Vagina (tissue), 2 donors: ENCODE data around the gene SDK2. TPM values are rescaled to one million over a fixed set of nuclear protein-coding genes. Genes with fewer than 3 reads are reported as not detected.

Experiments
- DNase-seq, 2 donors: peaks; one replicate each; pipeline ENCODE4 v3.0.0-alpha.2; 2017; ENCODE audit errors: extremely low spot score in 2 of 2
- H3K27ac ChIP-seq: fragments of 200-600 bp; sonication (generic); one replicate; pipeline ENCODE4 v1.5.1; 2019
- H3K27me3 ChIP-seq: fragments of 200-600 bp; sonication (generic); one replicate; pipeline ENCODE4 v1.5.1; 2019
- H3K36me3 ChIP-seq, 2 donors: fragments of 200-600 bp; sonication (generic); one replicate each; pipeline ENCODE4 v1.5.1; 2017 to 2019
- H3K4me1 ChIP-seq: fragments of 200-600 bp; sonication (generic); one replicate; pipeline ENCODE4 v1.5.1; 2019
- H3K4me3 ChIP-seq, 2 donors: fragments of 200-600 bp; sonication (generic); 1 replicate in 1 of 2; 2 replicates in 1 of 2; pipeline ENCODE4 v1.5.1; 2016 to 2019
- H3K9me3 ChIP-seq: fragments of 200-600 bp; sonication (generic); one replicate; pipeline ENCODE4 v1.5.1; 2019
- POLR2A ChIP-seq, 2 donors: fragments of 450-650 bp; IDR thresholded peaks; one replicate each; pipeline ENCODE4 v1.6.1; 2017; ENCODE audit warnings: antibody characterized with exemption in 2 of 2, mild to moderate bottlenecking in 2 of 2, moderate library complexity in 2 of 2
- POLR2AphosphoS5 ChIP-seq, 2 donors: sonication (generic); formaldehyde crosslinking; IDR thresholded peaks; one replicate each; pipeline ENCODE4 v1.9.0; 2017; ENCODE audit warnings: antibody characterized with exemption in 2 of 2, mild to moderate bottlenecking in 2 of 2, low read depth in 1 of 2; ENCODE audit not compliant: insufficient read depth in 1 of 2
- intact Hi-C: fragments of 100-400 bp; cut with DNase I; formaldehyde crosslinking; loops from one replicate; pipeline ENCODE4 v1.15.1; 2023
- total RNA-seq: library from RNA; depleted of rRNA; stranded (reverse); fragments of >200 nt; gene quantifications from one replicate; pipeline ENCODE4 v1.2.3, GENCODE V29; 2016
- TF ChIP-seq, protein P1 (sequence below), 3 experiments: fragments of 450-650 bp in 2 of 3; fragments of 200-600 bp in 1 of 3; sonication (generic) in 1 of 3; IDR thresholded peaks; one replicate each; pipeline ENCODE4 v1.5.1; 2017 to 2019; ENCODE audit warnings: antibody characterized with exemption in 3 of 3, mild to moderate bottlenecking in 2 of 3, moderate library complexity in 2 of 3

The SDK2 gene
- total RNA-seq, 1 donor from 2014 or later = 1.7 TPM

DNA sequence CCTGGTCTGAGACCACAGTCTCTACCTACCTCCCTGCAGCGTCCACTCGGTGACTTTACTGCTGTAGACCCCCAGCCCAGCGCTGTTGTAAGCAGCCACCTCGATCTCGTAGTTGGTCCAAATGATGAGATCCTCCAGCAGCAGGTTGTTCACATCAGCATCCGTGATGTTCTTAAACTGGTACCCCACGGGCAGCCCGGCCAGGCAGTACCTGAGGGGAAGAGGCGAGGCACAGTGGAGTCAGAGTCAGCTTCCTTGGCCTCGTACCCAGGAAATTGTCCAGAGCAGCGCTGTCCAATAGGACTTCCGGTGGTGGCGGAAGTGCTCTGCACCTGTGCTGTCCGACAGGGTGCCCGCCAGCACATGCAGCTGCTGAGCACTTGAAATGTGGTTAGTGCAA, 228.5 kb downstream of the SDK2 start:
- TF ChIP-seq POLR2A (IDR thresholded peaks at IDR 0.05) (no peak), POLR2AphosphoS5 (IDR thresholded peaks at IDR 0.05; ENCODE audit: insufficient read depth in 1 of 2, low read depth in 1 of 2) (no peak)
- TF ChIP-seq, protein P1, sequence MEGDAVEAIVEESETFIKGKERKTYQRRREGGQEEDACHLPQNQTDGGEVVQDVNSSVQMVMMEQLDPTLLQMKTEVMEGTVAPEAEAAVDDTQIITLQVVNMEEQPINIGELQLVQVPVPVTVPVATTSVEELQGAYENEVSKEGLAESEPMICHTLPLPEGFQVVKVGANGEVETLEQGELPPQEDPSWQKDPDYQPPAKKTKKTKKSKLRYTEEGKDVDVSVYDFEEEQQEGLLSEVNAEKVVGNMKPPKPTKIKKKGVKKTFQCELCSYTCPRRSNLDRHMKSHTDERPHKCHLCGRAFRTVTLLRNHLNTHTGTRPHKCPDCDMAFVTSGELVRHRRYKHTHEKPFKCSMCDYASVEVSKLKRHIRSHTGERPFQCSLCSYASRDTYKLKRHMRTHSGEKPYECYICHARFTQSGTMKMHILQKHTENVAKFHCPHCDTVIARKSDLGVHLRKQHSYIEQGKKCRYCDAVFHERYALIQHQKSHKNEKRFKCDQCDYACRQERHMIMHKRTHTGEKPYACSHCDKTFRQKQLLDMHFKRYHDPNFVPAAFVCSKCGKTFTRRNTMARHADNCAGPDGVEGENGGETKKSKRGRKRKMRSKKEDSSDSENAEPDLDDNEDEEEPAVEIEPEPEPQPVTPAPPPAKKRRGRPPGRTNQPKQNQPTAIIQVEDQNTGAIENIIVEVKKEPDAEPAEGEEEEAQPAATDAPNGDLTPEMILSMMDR (IDR thresholded peaks at IDR 0.05) = no peak
- no peaks in the 10 kb centered on the region for H3K27me3 ChIP-seq
- H3K4me1 ChIP-seq = no peaks in the 10 kb centered on the region
- H3K27ac ChIP-seq = no peak overlapping the region
- H3K4me3 ChIP-seq = no peak overlapping the region
- no peaks in the 10 kb centered on the region for H3K9me3 ChIP-seq
- intact Hi-C loops = no loop called here
- no peak for DNase-seq
- H3K36me3 ChIP-seq = no peaks in the 10 kb centered on the region

DNA sequence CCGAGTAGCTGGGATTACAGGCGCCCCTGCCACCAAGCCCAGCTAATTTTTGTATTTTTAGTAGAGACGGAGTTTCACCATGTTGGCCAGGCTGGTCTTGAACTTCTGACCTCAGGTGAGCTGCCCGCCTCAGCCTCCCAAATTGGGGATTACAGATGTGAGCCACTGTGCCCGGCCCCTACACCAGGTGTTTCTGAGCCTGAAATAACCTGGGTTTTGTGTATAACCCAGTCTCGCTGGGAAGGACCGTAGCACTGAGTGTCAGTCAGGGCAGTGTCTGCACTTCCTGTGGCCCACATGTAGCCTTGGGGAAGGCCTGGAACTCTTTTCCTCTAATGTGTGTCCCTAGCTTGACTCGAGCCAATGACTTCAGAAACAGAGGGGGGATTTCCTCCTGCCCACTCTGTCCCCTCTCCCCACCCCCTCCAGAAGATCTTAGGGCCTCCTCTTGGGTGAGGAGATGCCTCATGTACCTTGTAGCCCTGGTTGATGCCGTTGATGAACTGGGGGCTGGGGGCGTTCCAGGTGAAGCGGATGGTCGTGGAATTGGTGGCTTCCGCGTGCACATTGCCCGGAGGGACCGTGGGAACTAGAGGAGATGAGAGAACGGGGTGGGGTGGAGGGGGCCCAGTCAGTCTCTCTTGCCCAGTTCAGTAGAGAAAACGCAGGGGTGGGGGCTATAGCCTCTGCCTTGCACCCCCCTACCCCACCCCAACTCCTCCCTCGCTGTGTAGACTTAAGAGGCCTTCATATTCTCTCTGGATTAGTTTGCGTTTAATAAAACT, 229.9 kb downstream of the SDK2 start:
- no peaks in the 10 kb centered on the region for H3K36me3 ChIP-seq
- H3K27me3 ChIP-seq = no peaks in the 10 kb centered on the region
- no peak for TF ChIP-seq POLR2AphosphoS5 (IDR thresholded peaks at IDR 0.05; ENCODE audit: insufficient read depth in 1 of 2, low read depth in 1 of 2)
- no peaks in the 10 kb centered on the region for H3K4me1 ChIP-seq
- H3K9me3 ChIP-seq = no peaks in the 10 kb centered on the region
- no peak for DNase-seq
- H3K4me3 ChIP-seq = no peak overlapping the region
- intact Hi-C loops = no loop called here
- no peak overlapping the region for H3K27ac ChIP-seq

- no peaks in the 10 kb centered on the region for H3K4me1 ChIP-seq
- no peaks in the 10 kb centered on the region for H3K36me3 ChIP-seq
- no peak overlapping the region for H3K27ac ChIP-seq
- intact Hi-C loops = no loop called here
- TF ChIP-seq POLR2A (IDR thresholded peaks at IDR 0.05) = no peak
- TF ChIP-seq, protein P1 (IDR thresholded peaks at IDR 0.05) = no peak
- TF ChIP-seq POLR2AphosphoS5 (IDR thresholded peaks at IDR 0.05; ENCODE audit: insufficient read depth in 1 of 2, low read depth in 1 of 2) = no peak
- H3K9me3 ChIP-seq = no peaks in the 10 kb centered on the region
- no peak overlapping the region for H3K4me3 ChIP-seq
- DNase-seq = no peak
- no peaks in the 10 kb centered on the region for H3K27me3 ChIP-seq
These were observed 231.3 kb downstream of the SDK2 start for GRCh38 chr17:73412914-73413313.

- intact Hi-C loops = no loop called here
- DNase-seq = no peak
- no peak for TF ChIP-seq POLR2A (IDR thresholded peaks at IDR 0.05)
- TF ChIP-seq, protein P1 (IDR thresholded peaks at IDR 0.05) = no peak
- TF ChIP-seq POLR2AphosphoS5 (IDR thresholded peaks at IDR 0.05; ENCODE audit: insufficient read depth in 1 of 2, low read depth in 1 of 2) = no peak
- Histone ChIP-seq H3K4me1 (no peaks in the 10 kb centered on the region), H3K9me3 (no peaks in the 10 kb centered on the region), H3K4me3 (no peak overlapping the region), H3K36me3 (no peaks in the 10 kb centered on the region), H3K27ac (no peak overlapping the region), H3K27me3 (no peaks in the 10 kb centered on the region)
These were observed 232.9 kb downstream of the SDK2 start for GRCh38 chr17:73411313-73411747.

DNA sequence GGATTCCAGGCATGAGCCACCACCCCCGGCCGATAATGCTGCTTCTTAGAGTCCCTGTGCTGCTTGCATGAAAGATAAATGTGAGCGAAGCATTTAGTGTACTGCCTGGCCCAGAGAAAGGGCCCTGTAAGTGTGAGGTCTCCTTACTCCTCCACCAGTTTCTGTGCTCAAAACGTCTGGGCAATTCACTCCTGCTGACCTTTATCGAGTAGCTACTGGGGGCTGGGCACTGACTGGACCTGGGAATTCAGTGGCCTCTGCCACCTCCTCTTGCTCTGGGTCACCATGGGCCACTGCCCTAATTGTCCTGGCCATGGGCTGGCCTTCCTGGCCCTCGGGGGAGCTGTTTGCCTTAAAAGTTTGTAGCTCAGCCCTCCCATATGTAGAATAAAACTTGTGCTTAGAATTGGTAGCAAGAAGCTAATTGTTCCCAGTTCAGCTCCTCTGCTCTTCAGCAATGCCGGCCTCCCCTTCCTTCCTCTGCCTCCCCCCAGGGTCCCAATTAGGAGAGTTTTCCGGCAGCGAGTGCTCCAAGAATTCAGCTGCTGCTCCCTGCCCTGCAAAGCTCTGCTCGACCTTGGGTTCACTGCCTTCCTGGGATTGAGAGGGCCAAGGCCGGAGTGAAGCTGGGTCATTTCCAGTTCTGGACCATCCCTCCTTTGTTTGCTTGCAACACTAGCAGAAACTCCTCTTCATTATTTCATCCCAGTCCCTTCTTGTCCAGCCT, 233.5 kb downstream of the SDK2 start:
- Histone ChIP-seq H3K27me3 (no peaks in the 10 kb centered on the region), H3K9me3 (no peaks in the 10 kb centered on the region), H3K27ac (no peak overlapping the region), H3K4me3 (no peak overlapping the region), H3K4me1 (no peaks in the 10 kb centered on the region), H3K36me3 (no peaks in the 10 kb centered on the region)
- TF ChIP-seq, protein P1 (IDR thresholded peaks at IDR 0.05) = no peak
- TF ChIP-seq POLR2AphosphoS5 (IDR thresholded peaks at IDR 0.05; ENCODE audit: insufficient read depth in 1 of 2, low read depth in 1 of 2) (no peak), POLR2A (IDR thresholded peaks at IDR 0.05) (no peak)
- no peak for DNase-seq
- intact Hi-C loops = no loop called here
